Metanephros (tissue), 2 donors: ENCODE results near the gene TRIM41. TPM values are rescaled to one million over a fixed set of nuclear protein-coding genes. Genes with fewer than 3 reads are reported as not detected.

Experiments used
- small RNA-seq: library from RNA; depleted of rRNA; stranded (forward); fragments of <200 nt; gene quantifications from one replicate; pipeline ENCODE3, GENCODE V24; 2014; ENCODE audit warnings: low replicate concordance
- total RNA-seq: library from RNA; depleted of rRNA; stranded (reverse); fragments of >200 nt; gene quantifications from one replicate; pipeline ENCODE4 v1.2.3, GENCODE V29; 2014

The TRIM41 gene
- total RNA-seq = 22.5 TPM

GRCh38 chr5:181223058-181223728 is at the start of gene TRIM41:
TSS of gene TRIM41 (plus strand) at chr5:181223281. CDS start at chr5:181224000, 719 bp downstream.

GRCh38 chr5:181204826-181205760 is 18.0 kb upstream of the TRIM41 start, which contains the start of gene TRIM7:
TSS of gene TRIM7 (minus strand) at chr5:181205196. CDS start at chr5:181205110, 86 bp downstream.

GRCh38 chr5:181243564-181244343 is 20.7 kb downstream of the TRIM41 start, which contains the start of gene RACK1:
TSS of gene RACK1 (minus strand) at chr5:181243906. CDS start at chr5:181243800, 106 bp downstream.

GRCh38 chr5:181260720-181261319 is 37.7 kb downstream of the TRIM41 start, which contains the start of gene TRIM52:
TSS of gene TRIM52 (minus strand) at chr5:181261143. CDS start at chr5:181260813, 330 bp downstream.

Small RNA genes within 50 kb of the gene (small RNA-seq; reads per million reads assigned to genes)
- gene MIR4638 = not detected
- not detected for gene SNORD95
- gene SNORD96A = not detected

Other genes with a start within 250 kb of the TRIM41 start
- gene BTNL3, start 234.4 kb upstream of the TRIM41 start, total RNA-seq = not detected
- 17.1 TPM for gene BTNL9, start 183.0 kb upstream of the TRIM41 start, total RNA-seq
- gene OR2V1, start 92.1 kb upstream of the TRIM41 start, total RNA-seq = not detected
- not detected for gene OR2V2, start 75.7 kb upstream of the TRIM41 start, total RNA-seq
- 5.5 TPM for gene TRIM7, start 18.1 kb upstream of the TRIM41 start, total RNA-seq
- 5,159 TPM for gene RACK1, start 20.6 kb downstream of the TRIM41 start, total RNA-seq
- 17.7 TPM for gene TRIM52, start 37.9 kb downstream of the TRIM41 start, total RNA-seq
- 0.23 TPM for gene OR4F3, start 144.0 kb downstream of the TRIM41 start, total RNA-seq